ENCODE results near the gene FRY. TPM values are rescaled to one million over a fixed set of nuclear protein-coding genes. Genes with fewer than 3 reads are reported as not detected.
A peak's percentile ranks its signal among the peaks of the same experiment; 100 is the strongest.

FRY gene
- total and polyA plus RNA-seq, 2 of the 13 experiments (the other 11 are each of a cell fraction or from before 2014, with no cell fraction given): 8.2 to 13.1 TPM

DNA sequence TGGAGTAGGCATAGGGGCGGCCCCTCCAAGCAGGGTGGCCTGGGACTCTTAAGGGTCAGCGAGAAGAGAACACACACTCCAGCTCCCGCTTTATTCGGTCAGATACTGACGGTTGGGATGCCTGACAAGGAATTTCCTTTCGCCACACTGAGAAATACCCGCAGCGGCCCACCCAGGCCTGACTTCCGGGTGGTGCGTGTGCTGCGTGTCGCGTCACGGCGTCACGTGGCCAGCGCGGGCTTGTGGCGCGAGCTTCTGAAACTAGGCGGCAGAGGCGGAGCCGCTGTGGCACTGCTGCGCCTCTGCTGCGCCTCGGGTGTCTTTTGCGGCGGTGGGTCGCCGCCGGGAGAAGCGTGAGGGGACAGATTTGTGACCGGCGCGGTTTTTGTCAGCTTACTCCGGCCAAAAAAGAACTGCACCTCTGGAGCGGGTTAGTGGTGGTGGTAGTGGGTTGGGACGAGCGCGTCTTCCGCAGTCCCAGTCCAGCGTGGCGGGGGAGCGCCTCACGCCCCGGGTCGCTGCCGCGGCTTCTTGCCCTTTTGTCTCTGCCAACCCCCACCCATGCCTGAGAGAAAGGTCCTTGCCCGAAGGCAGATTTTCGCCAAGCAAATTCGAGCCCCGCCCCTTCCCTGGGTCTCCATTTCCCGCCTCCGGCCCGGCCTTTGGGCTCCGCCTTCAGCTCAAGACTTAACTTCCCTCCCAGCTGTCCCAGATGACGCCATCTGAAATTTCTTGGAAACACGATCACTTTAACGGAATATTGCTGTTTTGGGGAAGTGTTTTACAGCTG, 283.9 kb downstream of the FRY start, which contains the start of the genes BRCA2 and ZAR1L (continued):
- TF ChIP-seq, protein P1, sequence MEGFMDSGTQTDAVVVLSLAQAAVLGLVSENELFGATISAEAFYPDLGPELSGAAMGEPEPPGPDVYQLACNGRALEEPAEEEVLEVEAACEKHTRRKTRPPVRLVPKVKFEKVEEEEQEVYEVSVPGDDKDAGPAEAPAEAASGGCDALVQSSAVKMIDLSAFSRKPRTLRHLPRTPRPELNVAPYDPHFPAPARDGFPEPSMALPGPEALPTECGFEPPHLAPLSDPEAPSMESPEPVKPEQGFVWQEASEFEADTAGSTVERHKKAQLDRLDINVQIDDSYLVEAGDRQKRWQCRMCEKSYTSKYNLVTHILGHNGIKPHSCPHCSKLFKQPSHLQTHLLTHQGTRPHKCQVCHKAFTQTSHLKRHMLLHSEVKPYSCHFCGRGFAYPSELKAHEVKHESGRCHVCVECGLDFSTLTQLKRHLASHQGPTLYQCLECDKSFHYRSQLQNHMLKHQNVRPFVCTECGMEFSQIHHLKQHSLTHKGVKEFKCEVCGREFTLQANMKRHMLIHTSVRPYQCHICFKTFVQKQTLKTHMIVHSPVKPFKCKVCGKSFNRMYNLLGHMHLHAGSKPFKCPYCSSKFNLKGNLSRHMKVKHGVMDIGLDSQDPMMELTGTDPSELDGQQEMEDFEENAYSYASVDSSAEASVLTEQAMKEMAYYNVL (CRISPR knock-in tag; IDR thresholded peaks at IDR 0.05; ENCODE audit: borderline replicate concordance): no peak; the same call in 1 of the 2 replicates
- TF ChIP-seq TCF7 (IDR thresholded peaks at IDR 0.05; ENCODE audit: low read depth) (no peak), ELF3 (CRISPR knock-in tag; IDR thresholded peaks at IDR 0.05) (peak; percentile 88), SSRP1 (CRISPR knock-in tag; IDR thresholded peaks at IDR 0.05) (no peak), SRSF1 (optimal IDR thresholded peaks at IDR 0.05; ENCODE audit: low read depth, low read length) (peak; percentile 83), GPN1 (CRISPR knock-in tag; IDR thresholded peaks at IDR 0.05; ENCODE audit: borderline replicate concordance) (no peak), ZNF17 (CRISPR knock-in tag; IDR thresholded peaks at IDR 0.05) (no peak), TBL1XR1 (IDR thresholded peaks at IDR 0.05; ENCODE audit: borderline replicate concordance, low read length, partially characterized antibody) (no peak), KDM2A (CRISPR knock-in tag; IDR thresholded peaks at IDR 0.05; ENCODE audit: borderline replicate concordance, low read depth) (peak; percentile 82), SMARCC2 (IDR thresholded peaks at IDR 0.05) (no peak), ZNF614 (CRISPR knock-in tag; IDR thresholded peaks at IDR 0.05; ENCODE audit: borderline replicate concordance) (no peak), MATR3 (CRISPR knock-in tag; IDR thresholded peaks at IDR 0.05) (no peak), ZNF660 (CRISPR knock-in tag; IDR thresholded peaks at IDR 0.05; ENCODE audit: borderline replicate concordance, low read depth) (no peak)
- TF ChIP-seq, protein P2, sequence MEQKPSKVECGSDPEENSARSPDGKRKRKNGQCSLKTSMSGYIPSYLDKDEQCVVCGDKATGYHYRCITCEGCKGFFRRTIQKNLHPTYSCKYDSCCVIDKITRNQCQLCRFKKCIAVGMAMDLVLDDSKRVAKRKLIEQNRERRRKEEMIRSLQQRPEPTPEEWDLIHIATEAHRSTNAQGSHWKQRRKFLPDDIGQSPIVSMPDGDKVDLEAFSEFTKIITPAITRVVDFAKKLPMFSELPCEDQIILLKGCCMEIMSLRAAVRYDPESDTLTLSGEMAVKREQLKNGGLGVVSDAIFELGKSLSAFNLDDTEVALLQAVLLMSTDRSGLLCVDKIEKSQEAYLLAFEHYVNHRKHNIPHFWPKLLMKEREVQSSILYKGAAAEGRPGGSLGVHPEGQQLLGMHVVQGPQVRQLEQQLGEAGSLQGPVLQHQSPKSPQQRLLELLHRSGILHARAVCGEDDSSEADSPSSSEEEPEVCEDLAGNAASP (CRISPR knock-in tag; IDR thresholded peaks at IDR 0.05; ENCODE audit: borderline replicate concordance): no peak
- TF ChIP-seq, protein P3, sequence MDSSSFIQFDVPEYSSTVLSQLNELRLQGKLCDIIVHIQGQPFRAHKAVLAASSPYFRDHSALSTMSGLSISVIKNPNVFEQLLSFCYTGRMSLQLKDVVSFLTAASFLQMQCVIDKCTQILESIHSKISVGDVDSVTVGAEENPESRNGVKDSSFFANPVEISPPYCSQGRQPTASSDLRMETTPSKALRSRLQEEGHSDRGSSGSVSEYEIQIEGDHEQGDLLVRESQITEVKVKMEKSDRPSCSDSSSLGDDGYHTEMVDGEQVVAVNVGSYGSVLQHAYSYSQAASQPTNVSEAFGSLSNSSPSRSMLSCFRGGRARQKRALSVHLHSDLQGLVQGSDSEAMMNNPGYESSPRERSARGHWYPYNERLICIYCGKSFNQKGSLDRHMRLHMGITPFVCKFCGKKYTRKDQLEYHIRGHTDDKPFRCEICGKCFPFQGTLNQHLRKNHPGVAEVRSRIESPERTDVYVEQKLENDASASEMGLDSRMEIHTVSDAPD (CRISPR knock-in tag; IDR thresholded peaks at IDR 0.05): no peak; the same call in 1 of the 2 replicates
- TF ChIP-seq, protein P4, sequence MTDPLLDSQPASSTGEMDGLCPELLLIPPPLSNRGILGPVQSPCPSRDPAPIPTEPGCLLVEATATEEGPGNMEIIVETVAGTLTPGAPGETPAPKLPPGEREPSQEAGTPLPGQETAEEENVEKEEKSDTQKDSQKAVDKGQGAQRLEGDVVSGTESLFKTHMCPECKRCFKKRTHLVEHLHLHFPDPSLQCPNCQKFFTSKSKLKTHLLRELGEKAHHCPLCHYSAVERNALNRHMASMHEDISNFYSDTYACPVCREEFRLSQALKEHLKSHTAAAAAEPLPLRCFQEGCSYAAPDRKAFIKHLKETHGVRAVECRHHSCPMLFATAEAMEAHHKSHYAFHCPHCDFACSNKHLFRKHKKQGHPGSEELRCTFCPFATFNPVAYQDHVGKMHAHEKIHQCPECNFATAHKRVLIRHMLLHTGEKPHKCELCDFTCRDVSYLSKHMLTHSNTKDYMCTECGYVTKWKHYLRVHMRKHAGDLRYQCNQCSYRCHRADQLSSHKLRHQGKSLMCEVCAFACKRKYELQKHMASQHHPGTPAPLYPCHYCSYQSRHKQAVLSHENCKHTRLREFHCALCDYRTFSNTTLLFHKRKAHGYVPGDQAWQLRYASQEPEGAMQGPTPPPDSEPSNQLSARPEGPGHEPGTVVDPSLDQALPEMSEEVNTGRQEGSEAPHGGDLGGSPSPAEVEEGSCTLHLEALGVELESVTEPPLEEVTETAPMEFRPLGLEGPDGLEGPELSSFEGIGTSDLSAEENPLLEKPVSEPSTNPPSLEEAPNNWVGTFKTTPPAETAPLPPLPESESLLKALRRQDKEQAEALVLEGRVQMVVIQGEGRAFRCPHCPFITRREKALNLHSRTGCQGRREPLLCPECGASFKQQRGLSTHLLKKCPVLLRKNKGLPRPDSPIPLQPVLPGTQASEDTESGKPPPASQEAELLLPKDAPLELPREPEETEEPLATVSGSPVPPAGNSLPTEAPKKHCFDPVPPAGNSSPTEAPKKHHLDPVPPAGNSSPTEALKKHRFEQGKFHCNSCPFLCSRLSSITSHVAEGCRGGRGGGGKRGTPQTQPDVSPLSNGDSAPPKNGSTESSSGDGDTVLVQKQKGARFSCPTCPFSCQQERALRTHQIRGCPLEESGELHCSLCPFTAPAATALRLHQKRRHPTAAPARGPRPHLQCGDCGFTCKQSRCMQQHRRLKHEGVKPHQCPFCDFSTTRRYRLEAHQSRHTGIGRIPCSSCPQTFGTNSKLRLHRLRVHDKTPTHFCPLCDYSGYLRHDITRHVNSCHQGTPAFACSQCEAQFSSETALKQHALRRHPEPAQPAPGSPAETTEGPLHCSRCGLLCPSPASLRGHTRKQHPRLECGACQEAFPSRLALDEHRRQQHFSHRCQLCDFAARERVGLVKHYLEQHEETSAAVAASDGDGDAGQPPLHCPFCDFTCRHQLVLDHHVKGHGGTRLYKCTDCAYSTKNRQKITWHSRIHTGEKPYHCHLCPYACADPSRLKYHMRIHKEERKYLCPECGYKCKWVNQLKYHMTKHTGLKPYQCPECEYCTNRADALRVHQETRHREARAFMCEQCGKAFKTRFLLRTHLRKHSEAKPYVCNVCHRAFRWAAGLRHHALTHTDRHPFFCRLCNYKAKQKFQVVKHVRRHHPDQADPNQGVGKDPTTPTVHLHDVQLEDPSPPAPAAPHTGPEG (CRISPR knock-in tag; IDR thresholded peaks at IDR 0.05): no peak
- TF ChIP-seq, protein P5, sequence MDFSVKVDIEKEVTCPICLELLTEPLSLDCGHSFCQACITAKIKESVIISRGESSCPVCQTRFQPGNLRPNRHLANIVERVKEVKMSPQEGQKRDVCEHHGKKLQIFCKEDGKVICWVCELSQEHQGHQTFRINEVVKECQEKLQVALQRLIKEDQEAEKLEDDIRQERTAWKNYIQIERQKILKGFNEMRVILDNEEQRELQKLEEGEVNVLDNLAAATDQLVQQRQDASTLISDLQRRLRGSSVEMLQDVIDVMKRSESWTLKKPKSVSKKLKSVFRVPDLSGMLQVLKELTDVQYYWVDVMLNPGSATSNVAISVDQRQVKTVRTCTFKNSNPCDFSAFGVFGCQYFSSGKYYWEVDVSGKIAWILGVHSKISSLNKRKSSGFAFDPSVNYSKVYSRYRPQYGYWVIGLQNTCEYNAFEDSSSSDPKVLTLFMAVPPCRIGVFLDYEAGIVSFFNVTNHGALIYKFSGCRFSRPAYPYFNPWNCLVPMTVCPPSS (IDR thresholded peaks at IDR 0.05): no peak

Data from HepG2 (cell line).